Type B pancreatic cell (in vitro differentiated cells): Measurements from ENCODE around the gene R3HDM2. TPM values are rescaled to one million over a fixed set of nuclear protein-coding genes. Genes with fewer than 3 reads are reported as not detected.

ENCODE experiments used
- DNase-seq: peaks from one replicate; pipeline ENCODE4 v3.0.0; 2021; ENCODE audit warnings: mixed read lengths; ENCODE audit not compliant: unreplicated experiment; ENCODE audit errors: extremely low spot score
- H3K27ac Mint-ChIP-seq: 2 replicates; pipeline ENCODE4 v1.8.0; 2021; ENCODE audit warnings: mild to moderate bottlenecking, mixed read lengths
- H3K27me3 Mint-ChIP-seq: 2 replicates; pipeline ENCODE4 v1.8.0; 2021; ENCODE audit warnings: mixed read lengths
- H3K36me3 Mint-ChIP-seq: 2 replicates; pipeline ENCODE4 v1.8.0; 2021; ENCODE audit warnings: mixed read lengths
- H3K4me1 Mint-ChIP-seq: one replicate; pipeline ENCODE4 v1.8.0; 2021; ENCODE audit warnings: mixed read lengths; ENCODE audit not compliant: unreplicated experiment
- H3K4me3 Mint-ChIP-seq: 2 replicates; pipeline ENCODE4 v1.8.0; 2021; ENCODE audit warnings: mild to moderate bottlenecking, mixed read lengths
- H3K9me3 Mint-ChIP-seq: 2 replicates; pipeline ENCODE4 v1.8.0; 2021; ENCODE audit warnings: mixed read lengths
- CTCF ChIP-seq: fragments of 200-600 bp; sonication (generic); conservative IDR thresholded peaks from 2 replicates; pipeline ENCODE4 v1.5.0; 2021; ENCODE audit warnings: antibody characterized with exemption, mild to moderate bottlenecking
- total RNA-seq: library from RNA; stranded (reverse); gene quantifications from 2 replicates; pipeline ENCODE4 v1.2.1, GENCODE V29; 2021; ENCODE audit warnings: low replicate concordance

R3HDM2 gene
- total RNA-seq, 1 donor from 2014 or later, result 59.0 TPM

GRCh38 chr12:57476162-57476992, 45.5 kb upstream of the R3HDM2 start:
- Mint-ChIP-seq H3K4me1 (no peaks in the 10 kb centered on the region), H3K9me3 (no peaks in the 10 kb centered on the region), H3K27me3 (peaks cover 93% of the 10 kb centered on the region), H3K4me3 (peak overlapping the region; percentile 65), H3K27ac (no peak overlapping the region), H3K36me3 (no peaks in the 10 kb centered on the region)
- TF ChIP-seq CTCF, result peak; percentile 35
- no peak for DNase-seq

GRCh38 chr12:57475271-57476161, 44.7 kb upstream of the R3HDM2 start:
- H3K27me3 Mint-ChIP-seq, result peaks cover 86% of the 10 kb centered on the region
- no peak for DNase-seq
- no peak for TF ChIP-seq CTCF
- H3K4me1 Mint-ChIP-seq, result no peaks in the 10 kb centered on the region
- H3K36me3 Mint-ChIP-seq, result no peaks in the 10 kb centered on the region
- H3K9me3 Mint-ChIP-seq, result no peaks in the 10 kb centered on the region
- no peak overlapping the region for H3K27ac Mint-ChIP-seq
- H3K4me3 Mint-ChIP-seq, result peak overlapping the region; percentile 84

GRCh38 chr12:57474862-57475261, 44.0 kb upstream of the R3HDM2 start:
- Mint-ChIP-seq H3K27me3 (peaks cover 80% of the 10 kb centered on the region), H3K9me3 (no peaks in the 10 kb centered on the region), H3K4me1 (no peaks in the 10 kb centered on the region), H3K36me3 (no peaks in the 10 kb centered on the region), H3K4me3 (peak overlapping the region; percentile 48), H3K27ac (no peak overlapping the region)
- TF ChIP-seq CTCF, result no peak
- no peak for DNase-seq

GRCh38 chr12:57474430-57474829, 43.6 kb upstream of the R3HDM2 start:
- DNase-seq, result no peak
- Mint-ChIP-seq H3K4me3 (peak overlapping the region; percentile 48), H3K9me3 (no peaks in the 10 kb centered on the region), H3K36me3 (no peaks in the 10 kb centered on the region), H3K27me3 (peaks cover 76% of the 10 kb centered on the region), H3K27ac (no peak overlapping the region), H3K4me1 (no peaks in the 10 kb centered on the region)
- no peak for TF ChIP-seq CTCF

- H3K27ac Mint-ChIP-seq, result no peak overlapping the region
- no peaks in the 10 kb centered on the region for H3K9me3 Mint-ChIP-seq
- peaks cover 74% of the 10 kb centered on the region for H3K27me3 Mint-ChIP-seq
- DNase-seq, result no peak
- H3K4me3 Mint-ChIP-seq, result peak overlapping the region; percentile 48
- no peak for TF ChIP-seq CTCF
- no peaks in the 10 kb centered on the region for H3K36me3 Mint-ChIP-seq
- no peaks in the 10 kb centered on the region for H3K4me1 Mint-ChIP-seq
These were observed 43.0 kb upstream of the R3HDM2 start for GRCh38 chr12:57473886-57474285.
